Upper lobe of right lung (tissue), 1 donor: ENCODE data around the gene CYFIP2. TPM values are rescaled to one million over a fixed set of nuclear protein-coding genes. Genes with fewer than 3 reads are reported as not detected.
"Not testable (repeated sequence)": the region's sequence is repeated elsewhere in the genome, so short reads cannot be mapped to it uniquely, and the experiment has no call there.

Source experiments
- ATAC-seq: fragments of 200-7000 bp; cut with Tn5 transposase; one replicate; pipeline ENCODE4 v1.9.1; 2020; ENCODE audit warnings: mild to moderate bottlenecking, moderate library complexity
- DNase-seq: peaks from one replicate; pipeline ENCODE4 v3.0.0-alpha.2; 2020
- H3K27ac ChIP-seq: fragments of 200-600 bp; one replicate; pipeline ENCODE4 v1.8.0; 2022
- H3K27me3 ChIP-seq: fragments of 200-600 bp; one replicate; pipeline ENCODE4 v1.8.0; 2022; ENCODE audit warnings: mild to moderate bottlenecking
- H3K36me3 ChIP-seq: fragments of 200-600 bp; one replicate; pipeline ENCODE4 v1.8.0; 2022
- H3K4me1 ChIP-seq: fragments of 200-600 bp; one replicate; pipeline ENCODE4 v1.8.0; 2022
- H3K4me3 ChIP-seq: fragments of 200-600 bp; one replicate; pipeline ENCODE4 v1.8.0; 2022; ENCODE audit warnings: mild to moderate bottlenecking
- H3K9me3 ChIP-seq: fragments of 200-600 bp; one replicate; pipeline ENCODE4 v1.8.0; 2022
- CTCF ChIP-seq: fragments of 200-600 bp; IDR thresholded peaks from one replicate; pipeline ENCODE4 v1.8.0; 2022; ENCODE audit warnings: antibody characterized with exemption
- intact Hi-C: fragments of 100-400 bp; cut with DNase I; formaldehyde crosslinking; loops from one replicate; pipeline ENCODE4 v1.11.0; 2022
- total RNA-seq: library from RNA; stranded (reverse); fragmentation: NEBNext Ultra II Directional; extraction: Animal tissue kit (Norgen Biotek cat#: 25700); gene quantifications from one replicate; pipeline ENCODE4 v1.2.1, GENCODE V29; 2021
- donor health status: DM: no; HTN: yes; CAD: no; lungs with severe emphysema.

Gene CYFIP2
- total RNA-seq, 1 donor from 2014 or later: 37.1 TPM

- no peak for TF ChIP-seq CTCF
- Histone ChIP-seq H3K27me3 (no peaks in the 10 kb centered on the region), H3K4me3 (no peak overlapping the region), H3K27ac (no peak overlapping the region), H3K36me3 (no peaks in the 10 kb centered on the region), H3K4me1 (no peaks in the 10 kb centered on the region), H3K9me3 (no peaks in the 10 kb centered on the region)
- ATAC-seq: no peak
- DNase-seq: no peak
- intact Hi-C loops: no loop called here
These were observed 149.9 kb downstream of the CYFIP2 start for GRCh38 chr5:157415838-157416237.

- intact Hi-C loops, H3K36me3 ChIP-seq, ATAC-seq, DNase-seq, H3K9me3 ChIP-seq, H3K4me3 ChIP-seq, H3K4me1 ChIP-seq, H3K27me3 ChIP-seq, H3K27ac ChIP-seq: not testable (repeated sequence)
These were observed 153.6 kb downstream of the CYFIP2 start for GRCh38 chr5:157419521-157419920.

- H3K36me3 ChIP-seq, H3K27me3 ChIP-seq, ATAC-seq, H3K9me3 ChIP-seq, DNase-seq, H3K4me1 ChIP-seq, H3K27ac ChIP-seq, H3K4me3 ChIP-seq: not testable (repeated sequence)
- intact Hi-C loops: loop anchor here (5.0 kb wide), 1 partner anchor 287 kb away; no protein-coding TSS in a partner anchor
These were observed 164.0 kb downstream of the CYFIP2 start for GRCh38 chr5:157429920-157430319.

- Histone ChIP-seq H3K4me3 (no peak overlapping the region), H3K36me3 (no peaks in the 10 kb centered on the region), H3K4me1 (no peaks in the 10 kb centered on the region), H3K27me3 (no peaks in the 10 kb centered on the region), H3K27ac (no peak overlapping the region), H3K9me3 (no peaks in the 10 kb centered on the region)
- TF ChIP-seq CTCF: peak; percentile 59
- DNase-seq: no peak
- intact Hi-C loops: loop anchor here (5.0 kb wide), 1 partner anchor 286 kb away; no protein-coding TSS in a partner anchor
- ATAC-seq: peak; percentile 86
These were observed 165.7 kb downstream of the CYFIP2 start for GRCh38 chr5:157431544-157432200.

GRCh38 chr5:157434096-157434495, 168.2 kb downstream of the CYFIP2 start:
- no peak for DNase-seq
- Histone ChIP-seq H3K4me3 (no peak overlapping the region), H3K27ac (no peak overlapping the region), H3K9me3 (no peaks in the 10 kb centered on the region), H3K36me3 (no peaks in the 10 kb centered on the region), H3K4me1 (no peaks in the 10 kb centered on the region), H3K27me3 (no peaks in the 10 kb centered on the region)
- intact Hi-C loops: loop anchor here (5.0 kb wide), 1 partner anchor 283 kb away; no protein-coding TSS in a partner anchor
- TF ChIP-seq CTCF: no peak
- ATAC-seq: no peak

- intact Hi-C loops: no loop called here
- Histone ChIP-seq H3K27ac (no peak overlapping the region), H3K4me3 (no peak overlapping the region), H3K36me3 (no peaks in the 10 kb centered on the region), H3K27me3 (no peaks in the 10 kb centered on the region), H3K9me3 (no peaks in the 10 kb centered on the region), H3K4me1 (no peaks in the 10 kb centered on the region)
- no peak for DNase-seq
- no peak for ATAC-seq
- TF ChIP-seq CTCF: no peak
These were observed 177.2 kb downstream of the CYFIP2 start for GRCh38 chr5:157443041-157443549.
